GOT3 (cell line): ENCODE data around the gene FSHR.

ENCODE experiments used
- DNase-seq: peaks from one replicate; lab custom pipeline; 2025; ENCODE audit warnings: mixed read lengths; lab: John Stamatoyannopoulos, UW

The FSHR gene

DNA sequence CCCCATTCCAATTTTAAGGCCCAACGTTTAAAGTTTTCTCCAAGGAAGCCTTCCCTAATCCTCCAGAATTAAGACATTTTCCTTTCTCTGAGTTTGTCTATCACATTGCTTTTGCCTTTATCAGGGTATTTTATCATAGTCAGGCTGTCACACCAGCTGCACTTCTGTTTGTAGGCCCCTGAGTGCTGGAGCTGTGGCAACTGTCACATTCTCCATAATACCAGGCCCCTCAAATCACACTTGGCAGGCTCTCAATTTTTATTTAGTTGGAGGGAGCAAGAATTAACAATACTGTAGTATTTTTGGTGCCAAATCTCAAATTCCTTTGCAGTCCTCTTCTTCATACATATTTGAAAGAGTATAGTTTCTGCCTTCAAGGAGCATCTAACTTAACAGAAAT lies 122.2 kb downstream of the FSHR start:
- no peak for DNase-seq

GRCh38 chr2:49029406-49029805 lies 124.9 kb downstream of the FSHR start:
- no peak for DNase-seq

GRCh38 chr2:49028101-49028500 lies 126.2 kb downstream of the FSHR start:
- DNase-seq: no peak

GRCh38 chr2:49026706-49027105 lies 127.6 kb downstream of the FSHR start:
- DNase-seq: no peak

GRCh38 chr2:49021271-49021670 lies 133.0 kb downstream of the FSHR start:
- DNase-seq: no peak

GRCh38 chr2:49005261-49005660 lies 149.1 kb downstream of the FSHR start:
- no peak for DNase-seq

GRCh38 chr2:49004036-49004626 lies 150.2 kb downstream of the FSHR start:
- DNase-seq: no peak

- no peak for DNase-seq
Measured at GRCh38 chr2:49003201-49003600, 151.1 kb downstream of the FSHR start.

DNA sequence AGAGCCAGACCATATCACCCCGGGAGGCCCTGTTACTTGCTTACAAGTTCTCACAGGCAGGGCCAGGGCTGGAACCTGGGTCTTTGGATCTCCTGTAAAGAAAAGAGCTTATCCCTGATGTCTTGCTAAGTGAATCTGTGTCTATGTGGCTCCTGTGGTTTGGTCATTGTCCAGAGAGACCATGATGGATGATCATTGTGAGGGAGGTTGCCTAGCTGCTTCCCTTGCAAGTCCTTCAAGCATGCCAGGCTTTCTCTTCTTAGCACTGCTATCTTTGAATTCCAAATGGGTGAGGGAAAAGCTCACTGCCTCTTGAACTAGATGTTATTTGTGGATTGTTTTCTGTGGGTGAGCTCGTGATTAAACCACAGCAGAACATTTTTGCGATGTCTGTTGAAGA lies 151.6 kb downstream of the FSHR start:
- no peak for DNase-seq

DNA sequence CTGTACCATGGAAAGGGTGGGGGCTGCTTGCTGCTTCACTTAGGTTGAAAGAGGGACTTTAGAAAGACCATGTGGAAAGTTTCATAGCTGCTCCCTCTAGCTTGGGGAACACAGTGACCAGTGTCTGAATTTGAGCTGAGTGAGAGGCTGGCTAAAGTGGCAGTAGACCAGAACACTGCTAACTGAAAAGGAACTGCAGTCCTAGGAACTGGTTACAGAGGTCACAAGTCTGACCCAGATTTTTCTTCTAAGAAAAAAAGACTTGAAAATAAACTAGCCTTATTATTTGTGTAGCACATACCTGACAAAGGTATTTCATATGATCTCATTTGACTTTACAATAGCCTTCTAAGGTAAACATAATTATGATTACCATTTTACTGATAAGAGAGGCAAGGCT lies 153.6 kb downstream of the FSHR start:
- no peak for DNase-seq

GRCh38 chr2:48998449-48998848 lies 155.9 kb downstream of the FSHR start:
- no peak for DNase-seq

- DNase-seq: no peak
Measured at GRCh38 chr2:48993576-48993975, 160.7 kb downstream of the FSHR start.

DNA sequence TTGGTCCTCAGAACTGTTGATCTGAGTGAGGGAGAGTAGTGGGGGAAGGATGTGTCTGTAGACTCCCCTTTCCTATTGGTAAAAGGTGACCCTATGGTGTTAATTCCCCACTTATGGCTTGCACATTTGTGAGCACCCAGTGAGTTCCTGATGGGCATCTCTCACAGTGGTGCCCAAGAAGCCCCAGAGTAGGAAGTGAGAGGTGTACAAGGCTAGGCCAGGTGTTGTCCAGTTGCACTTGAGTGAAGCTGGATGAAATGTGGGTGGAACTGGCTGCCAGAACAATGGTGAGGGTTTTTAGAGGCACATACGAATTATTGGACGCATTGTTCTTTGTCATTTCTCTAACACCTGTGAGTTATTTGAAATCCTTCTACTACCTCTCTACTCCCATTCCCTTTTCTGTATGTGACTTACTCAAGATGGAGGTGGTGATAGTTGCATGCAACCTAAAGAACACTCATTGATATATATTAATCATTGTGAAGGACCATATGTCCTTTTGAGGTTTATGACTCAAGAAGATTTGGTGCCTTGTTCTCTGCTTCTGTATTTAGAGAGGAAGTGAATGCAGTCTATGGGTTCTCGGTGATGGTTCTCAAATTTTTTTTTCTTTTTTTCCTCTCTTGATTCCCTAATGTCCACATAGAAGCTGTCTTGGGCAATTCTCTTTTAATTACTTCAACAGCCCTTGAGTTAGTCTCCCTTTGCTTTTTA lies 162.7 kb downstream of the FSHR start:
- no peak for DNase-seq

- DNase-seq: no peak
Measured at GRCh38 chr2:48984922-48985321, 169.4 kb downstream of the FSHR start.

GRCh38 chr2:48983551-48983950 lies 170.8 kb downstream of the FSHR start:
- DNase-seq: no peak

- DNase-seq: no peak
Measured at GRCh38 chr2:48982887-48983435, 171.4 kb downstream of the FSHR start.

DNA sequence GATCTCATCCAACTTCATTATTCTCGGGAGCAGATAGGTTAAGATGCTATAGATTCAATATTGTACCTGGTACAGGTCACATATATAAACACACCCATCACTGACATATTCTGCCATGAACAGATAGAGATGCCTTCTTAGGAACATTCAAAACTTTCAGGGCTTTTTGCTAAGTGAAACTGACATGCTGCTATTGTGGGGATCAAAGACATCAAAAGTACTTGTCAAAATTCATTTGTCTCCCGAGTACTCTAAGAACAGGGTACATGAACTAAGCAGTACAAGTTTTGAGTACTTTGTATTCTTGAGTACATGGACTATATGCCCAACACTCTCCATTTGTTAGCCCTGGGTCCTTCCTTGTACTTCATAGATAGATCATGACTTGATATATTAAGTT lies 173.5 kb downstream of the FSHR start:
- DNase-seq: no peak

DNA sequence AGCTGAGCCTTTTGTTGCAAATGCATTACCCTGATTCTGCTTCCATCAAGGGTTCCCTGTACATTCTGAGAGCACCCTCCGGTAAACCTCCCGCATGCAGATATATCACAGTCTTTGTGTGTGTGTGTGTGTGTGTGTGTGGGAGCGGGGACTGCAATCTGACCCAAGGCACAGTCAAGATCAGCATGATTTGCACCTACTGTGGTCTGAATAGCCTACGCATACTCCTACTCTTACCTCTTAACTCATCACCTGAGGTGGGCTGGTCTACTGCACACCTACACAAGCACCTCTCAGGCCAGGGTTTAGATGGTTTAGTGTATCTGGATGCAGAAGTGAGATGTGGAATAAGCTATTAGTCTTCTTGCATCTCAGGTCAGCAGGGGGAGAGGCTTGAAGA lies 174.6 kb downstream of the FSHR start:
- no peak for DNase-seq

GRCh38 chr2:48978131-48978530 lies 176.2 kb downstream of the FSHR start:
- DNase-seq: no peak

DNA sequence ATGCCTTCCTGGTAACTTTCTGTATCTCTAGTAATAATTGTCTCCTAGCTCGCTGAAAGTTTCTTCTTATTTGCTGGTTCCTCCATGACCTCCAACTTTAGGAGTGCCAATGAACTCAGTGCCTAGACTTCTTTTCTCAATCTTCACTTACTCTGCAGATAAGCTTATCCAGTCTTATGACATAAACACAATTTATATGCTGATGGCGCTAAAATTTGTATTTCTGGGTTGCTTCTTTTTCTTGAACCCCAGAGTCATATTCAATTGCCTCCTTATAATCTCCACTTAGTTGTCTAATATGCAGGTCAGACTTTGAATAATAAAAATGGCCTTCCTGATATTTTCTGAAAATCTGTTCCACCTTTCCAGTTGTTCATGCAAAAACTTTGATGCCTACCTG lies 182.5 kb downstream of the FSHR start:
- DNase-seq: no peak

DNA sequence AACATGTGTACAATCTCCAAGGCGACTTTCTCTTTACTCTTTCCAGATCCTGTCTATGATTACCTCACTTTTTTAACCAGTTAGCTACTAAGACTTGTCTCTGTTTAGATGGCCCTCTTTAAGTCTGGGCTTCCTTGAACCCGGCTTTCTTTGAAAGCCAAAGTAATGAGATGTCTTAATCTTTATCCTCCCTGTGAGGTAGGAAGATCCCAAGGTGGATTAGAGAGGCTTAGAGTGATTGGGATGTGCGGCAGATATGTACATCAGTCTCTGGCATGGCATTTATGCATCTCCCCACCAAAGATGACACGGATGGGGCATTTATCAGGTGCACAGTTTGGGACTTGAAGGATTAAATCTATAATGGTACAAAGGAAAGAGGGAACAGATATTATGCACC lies 186.3 kb downstream of the FSHR start:
- DNase-seq: no peak

- DNase-seq: no peak
Measured at GRCh38 chr2:48965204-48965603, 189.1 kb downstream of the FSHR start.

- no peak for DNase-seq
Measured at GRCh38 chr2:48961009-48961408, 193.3 kb downstream of the FSHR start.

DNA sequence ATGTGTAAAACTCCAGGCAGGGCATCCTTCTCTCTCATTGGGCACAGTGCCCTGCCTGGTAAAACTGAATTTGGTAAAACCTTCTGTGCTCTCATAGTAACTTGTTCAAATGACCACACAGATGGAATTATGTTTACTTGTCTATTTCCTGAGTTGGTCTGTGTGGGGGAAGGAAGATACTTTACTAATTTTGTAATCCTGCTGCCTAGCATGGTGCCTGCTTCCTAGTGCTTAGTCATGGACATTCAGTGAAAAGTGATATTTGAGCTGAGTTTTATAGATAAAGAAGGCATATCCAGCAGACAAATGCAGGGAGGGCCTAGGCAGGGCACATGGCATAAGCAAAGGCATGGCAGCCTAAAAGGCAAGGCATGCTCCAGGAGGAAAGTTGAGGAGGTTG lies 199.4 kb downstream of the FSHR start:
- no peak for DNase-seq
